ENCODE data around the gene FRS3. TPM values are rescaled to one million over a fixed set of nuclear protein-coding genes. Genes with fewer than 3 reads are reported as not detected.

FRS3 gene
- total and polyA plus RNA-seq, 2 experiments from 2014 or later, result 1.4 to 8.4 TPM

GRCh38 chr6:41722969-41723529, 56.7 kb downstream of the FRS3 start:
- Histone ChIP-seq H3K27me3 (no peaks in the 10 kb centered on the region), H4K20me1 (ENCODE audit: insufficient read depth, poor library complexity, severe bottlenecking) (no peaks in the 10 kb centered on the region), H3K4me1 (ENCODE audit: insufficient read depth) (peaks cover 37% of the 10 kb centered on the region), H3K9me2 (replicated peaks; ENCODE audit: insufficient read depth) (no peaks in the 10 kb centered on the region), H3K36me3 (replicated peaks; ENCODE audit: insufficient read depth, low read depth) (no peaks in the 10 kb centered on the region), H3K4me3 (no peak overlapping the region), H3K27ac (peak overlapping the region; percentile 92), H2AFZ (no peak overlapping the region), H3K9me3 (ENCODE audit: low read depth) (no peaks in the 10 kb centered on the region), H3K4me2 (peak overlapping the region; percentile 72), H3K79me2 (peaks cover 64% of the 10 kb centered on the region)
- WGBS (ENCODE audit: low lambda C conversion rate, missing lambda C conversion rate), result 68% methylated on average over 8 of the region's 8 CpGs
- DNase-seq (ENCODE audit: low spot score), result no peak
- TF ChIP-seq EZH2phosphoT487 (IDR thresholded peaks at IDR 0.05; ENCODE audit: low read depth, severe bottlenecking, unreplicated experiment), result no peak
- no peak for TF ChIP-seq CTCF (IDR thresholded peaks at IDR 0.05; ENCODE audit: poor library complexity)
- TF ChIP-seq EZH2 (IDR thresholded peaks at IDR 0.05; ENCODE audit: borderline replicate concordance), result no peak

- DNase-seq (ENCODE audit: low spot score), result no peak
- no peak overlapping the region for H2AFZ ChIP-seq
- H3K79me2 ChIP-seq, result peaks cover 55% of the 10 kb centered on the region
- no peak overlapping the region for H3K4me3 ChIP-seq
- no peak overlapping the region for H3K27ac ChIP-seq
- H4K20me1 ChIP-seq (ENCODE audit: insufficient read depth, poor library complexity, severe bottlenecking), result no peaks in the 10 kb centered on the region
- 96% methylated on average over 3 of the region's 3 CpGs for WGBS (ENCODE audit: low lambda C conversion rate, missing lambda C conversion rate)
- TF ChIP-seq EZH2 (IDR thresholded peaks at IDR 0.05; ENCODE audit: borderline replicate concordance), result no peak
- no peak for TF ChIP-seq CTCF (IDR thresholded peaks at IDR 0.05; ENCODE audit: poor library complexity)
- TF ChIP-seq EZH2phosphoT487 (IDR thresholded peaks at IDR 0.05; ENCODE audit: low read depth, severe bottlenecking, unreplicated experiment), result no peak
- no peaks in the 10 kb centered on the region for H3K27me3 ChIP-seq
- no peaks in the 10 kb centered on the region for H3K9me3 ChIP-seq (ENCODE audit: low read depth)
- H3K4me2 ChIP-seq, result peak overlapping the region; percentile 25
- no peaks in the 10 kb centered on the region for H3K9me2 ChIP-seq (replicated peaks; ENCODE audit: insufficient read depth)
- H3K36me3 ChIP-seq (replicated peaks; ENCODE audit: insufficient read depth, low read depth), result no peaks in the 10 kb centered on the region
- H3K4me1 ChIP-seq (ENCODE audit: insufficient read depth), result peaks cover 48% of the 10 kb centered on the region
Observed at GRCh38 chr6:41721414-41721813, 58.3 kb downstream of the FRS3 start.

GRCh38 chr6:41720783-41721182, 58.9 kb downstream of the FRS3 start:
- Histone ChIP-seq H3K4me3 (no peak overlapping the region), H3K4me2 (peak overlapping the region; percentile 25), H3K79me2 (peaks cover 58% of the 10 kb centered on the region), H2AFZ (no peak overlapping the region), H3K9me2 (replicated peaks; ENCODE audit: insufficient read depth) (no peaks in the 10 kb centered on the region), H4K20me1 (ENCODE audit: insufficient read depth, poor library complexity, severe bottlenecking) (no peaks in the 10 kb centered on the region), H3K27ac (no peak overlapping the region), H3K4me1 (ENCODE audit: insufficient read depth) (peaks cover 48% of the 10 kb centered on the region), H3K9me3 (ENCODE audit: low read depth) (no peaks in the 10 kb centered on the region), H3K27me3 (no peaks in the 10 kb centered on the region), H3K36me3 (replicated peaks; ENCODE audit: insufficient read depth, low read depth) (no peaks in the 10 kb centered on the region)
- 86% methylated on average over 2 of the region's 2 CpGs for WGBS (ENCODE audit: low lambda C conversion rate, missing lambda C conversion rate)
- no peak for DNase-seq (ENCODE audit: low spot score)
- no peak for TF ChIP-seq EZH2 (IDR thresholded peaks at IDR 0.05; ENCODE audit: borderline replicate concordance)
- no peak for TF ChIP-seq EZH2phosphoT487 (IDR thresholded peaks at IDR 0.05; ENCODE audit: low read depth, severe bottlenecking, unreplicated experiment)
- TF ChIP-seq CTCF (IDR thresholded peaks at IDR 0.05; ENCODE audit: poor library complexity), result no peak

Data from hepatocyte (in vitro differentiated cells).